GM10847 (cell line): ENCODE results near the gene SLC15A1.

ENCODE experiments used
- POLR2A ChIP-seq: IDR thresholded peaks from 2 replicates; pipeline ENCODE4 v1.6.1; 2011; ENCODE audit not compliant: insufficient read length; ENCODE audit errors: extremely low read depth

The SLC15A1 gene

GRCh38 chr13:98785405-98785804, 32.9 kb upstream of the SLC15A1 start:
- no peak for TF ChIP-seq POLR2A

- no peak for TF ChIP-seq POLR2A
These were observed 32.2 kb upstream of the SLC15A1 start for GRCh38 chr13:98784666-98785065.

GRCh38 chr13:98783856-98784478, 31.5 kb upstream of the SLC15A1 start:
- TF ChIP-seq POLR2A = no peak

DNA sequence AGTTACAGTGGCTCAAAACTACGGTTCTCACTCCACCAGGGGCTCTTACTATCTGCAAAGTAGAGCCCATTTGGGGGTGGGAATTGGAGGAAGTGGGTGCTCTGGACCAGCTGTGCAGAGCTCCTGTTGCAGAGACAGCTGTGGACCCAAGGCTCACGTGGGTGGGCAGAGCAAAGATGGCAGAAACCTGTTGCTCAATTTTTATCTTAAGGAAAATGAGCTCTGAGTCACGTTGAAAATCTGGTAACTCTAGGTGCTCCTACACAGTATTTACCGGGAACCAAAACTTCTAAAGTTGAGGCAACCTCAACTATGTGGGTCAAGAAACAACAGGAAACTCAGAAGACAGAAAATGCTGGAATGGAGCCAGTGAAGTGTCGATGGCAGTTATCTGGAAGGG, 30.2 kb upstream of the SLC15A1 start:
- TF ChIP-seq POLR2A = no peak

DNA sequence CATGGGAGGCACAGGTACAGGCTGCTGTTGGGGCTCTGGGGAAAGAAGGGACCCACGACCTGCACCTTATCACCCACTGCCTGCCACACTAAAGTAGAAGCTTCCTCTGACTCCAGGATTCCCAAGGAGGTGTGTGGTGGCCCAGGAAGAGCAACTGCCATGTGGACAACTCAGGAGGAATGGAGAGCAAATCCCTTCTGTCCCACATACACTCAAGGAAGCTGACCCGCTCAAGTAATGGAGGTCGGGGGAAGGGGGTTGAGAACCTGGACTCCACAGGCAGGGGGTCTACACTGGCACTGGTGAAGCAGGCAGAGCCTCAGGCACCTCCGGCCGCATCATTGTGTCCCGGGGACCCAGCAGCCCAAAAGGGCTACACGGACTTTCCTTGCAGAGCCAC, 29.4 kb upstream of the SLC15A1 start:
- no peak for TF ChIP-seq POLR2A

DNA sequence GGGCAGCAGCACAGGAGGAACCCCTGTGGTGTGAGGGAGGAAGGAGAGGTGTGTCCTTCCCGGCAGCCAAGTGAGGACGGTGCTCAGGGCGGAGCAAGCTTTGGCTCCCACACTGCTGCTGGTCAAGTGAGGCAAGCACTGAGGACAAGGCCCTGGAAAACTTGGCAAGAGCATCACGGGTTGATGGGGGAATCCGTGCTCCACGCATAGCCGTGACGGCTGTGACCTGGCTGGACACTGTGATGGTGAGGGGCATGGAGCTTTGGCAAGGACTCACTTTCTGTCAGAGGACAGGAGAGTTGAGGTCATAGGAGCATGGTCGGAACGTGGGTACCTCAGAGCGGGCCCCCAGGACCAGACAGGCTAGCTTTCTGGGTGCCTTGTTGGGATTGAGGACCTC, 29.0 kb upstream of the SLC15A1 start:
- no peak for TF ChIP-seq POLR2A

DNA sequence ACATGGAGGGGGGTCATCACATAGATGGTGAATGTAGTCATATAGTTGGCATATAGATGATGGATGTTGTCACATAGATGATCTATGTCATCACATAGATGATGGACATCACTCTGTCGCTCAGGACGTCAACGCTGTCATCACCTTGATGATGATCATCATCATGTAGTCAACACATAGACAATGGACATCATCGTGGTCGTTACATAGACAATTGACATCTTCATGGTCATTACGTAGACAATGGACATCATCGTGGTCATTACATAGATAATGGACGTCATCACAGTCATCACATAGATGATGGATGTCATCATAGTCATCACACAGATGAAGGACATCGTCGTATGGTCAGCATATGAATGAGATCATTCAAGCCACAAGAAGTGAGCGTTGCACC, 28.6 kb upstream of the SLC15A1 start:
- TF ChIP-seq POLR2A = no peak

GRCh38 chr13:98780451-98780850, 28.0 kb upstream of the SLC15A1 start:
- no peak for TF ChIP-seq POLR2A

DNA sequence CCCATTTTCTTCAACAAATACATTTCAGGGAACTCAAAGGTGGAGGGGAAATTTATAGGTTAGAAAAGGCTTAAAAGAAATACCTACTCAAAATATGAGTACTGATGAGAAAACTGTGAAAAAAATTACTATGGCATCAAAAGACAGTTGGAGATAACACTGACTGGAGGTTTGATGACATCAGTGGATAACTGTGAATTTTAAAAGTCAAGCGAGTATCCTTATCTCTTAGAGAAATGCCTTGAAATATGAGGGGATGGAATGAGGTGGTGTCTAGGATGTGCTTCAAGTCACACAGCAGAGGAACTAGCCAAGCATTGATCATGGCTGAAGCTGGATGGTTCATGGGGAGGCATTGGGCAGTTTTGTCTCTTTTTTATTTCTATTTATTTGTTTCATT, 27.2 kb upstream of the SLC15A1 start:
- TF ChIP-seq POLR2A = no peak

GRCh38 chr13:98778749-98779148, 26.3 kb upstream of the SLC15A1 start:
- TF ChIP-seq POLR2A = no peak

GRCh38 chr13:98776644-98777043, 24.2 kb upstream of the SLC15A1 start:
- TF ChIP-seq POLR2A = no peak

DNA sequence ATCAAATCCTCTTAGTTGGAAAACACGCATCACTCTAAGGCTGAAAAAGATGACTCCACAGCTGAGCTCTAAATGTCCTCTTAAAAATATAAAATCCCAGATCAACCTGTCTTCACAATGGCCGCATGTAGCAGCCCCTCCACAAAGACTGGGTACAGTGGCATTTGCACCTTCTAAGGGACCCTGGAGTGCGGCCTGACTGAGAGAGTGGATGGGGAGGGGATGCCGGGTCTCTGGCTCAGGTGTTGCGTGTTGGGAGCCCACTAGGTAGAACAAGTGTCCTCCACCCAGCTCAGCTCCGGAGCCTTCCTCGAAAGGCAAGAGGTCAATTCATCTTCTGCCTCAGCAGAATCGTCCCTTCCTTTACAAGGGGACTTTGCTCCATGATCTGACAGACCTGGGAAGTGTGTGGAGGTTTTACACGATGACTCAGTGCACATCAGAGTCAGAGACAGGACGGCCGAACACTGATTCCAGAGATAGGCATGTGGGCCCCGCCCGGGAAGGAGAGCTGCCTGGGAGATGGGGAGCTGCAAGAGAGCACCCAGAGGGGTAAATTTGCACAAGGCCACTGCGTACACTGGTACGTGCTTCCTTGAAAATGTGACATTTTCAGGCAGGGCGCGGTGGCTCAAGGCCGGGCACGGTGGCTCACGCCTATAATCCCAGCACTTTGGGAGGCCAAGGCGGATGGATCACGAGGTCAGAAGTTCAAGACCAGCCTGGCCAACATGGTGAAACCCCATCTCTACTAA, 23.5 kb upstream of the SLC15A1 start:
- no peak for TF ChIP-seq POLR2A

GRCh38 chr13:98775386-98775785, 22.9 kb upstream of the SLC15A1 start:
- TF ChIP-seq POLR2A = no peak

DNA sequence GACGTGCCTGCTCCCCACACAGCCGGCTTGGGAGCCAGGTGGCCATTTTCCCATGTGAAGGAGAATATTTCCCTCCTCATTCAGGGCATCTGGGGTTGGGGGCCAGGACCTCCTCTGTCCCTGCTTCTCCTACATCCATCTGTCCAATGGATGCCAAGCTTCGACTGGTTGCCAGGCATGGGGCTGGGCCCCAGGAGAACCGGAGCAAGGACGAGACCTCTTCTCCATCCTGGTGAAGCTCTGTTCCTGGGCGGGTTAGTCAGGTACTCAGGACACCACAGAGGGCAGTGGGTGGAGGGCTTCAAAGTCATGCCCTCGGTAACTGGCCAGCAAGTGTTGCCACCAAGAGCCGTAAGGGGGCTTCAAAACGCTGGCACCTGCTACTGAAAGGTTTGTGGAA, 22.3 kb upstream of the SLC15A1 start:
- no peak for TF ChIP-seq POLR2A

GRCh38 chr13:98773921-98774320, 21.4 kb upstream of the SLC15A1 start:
- TF ChIP-seq POLR2A = no peak

- no peak for TF ChIP-seq POLR2A
These were observed 20.5 kb upstream of the SLC15A1 start for GRCh38 chr13:98772794-98773452.

DNA sequence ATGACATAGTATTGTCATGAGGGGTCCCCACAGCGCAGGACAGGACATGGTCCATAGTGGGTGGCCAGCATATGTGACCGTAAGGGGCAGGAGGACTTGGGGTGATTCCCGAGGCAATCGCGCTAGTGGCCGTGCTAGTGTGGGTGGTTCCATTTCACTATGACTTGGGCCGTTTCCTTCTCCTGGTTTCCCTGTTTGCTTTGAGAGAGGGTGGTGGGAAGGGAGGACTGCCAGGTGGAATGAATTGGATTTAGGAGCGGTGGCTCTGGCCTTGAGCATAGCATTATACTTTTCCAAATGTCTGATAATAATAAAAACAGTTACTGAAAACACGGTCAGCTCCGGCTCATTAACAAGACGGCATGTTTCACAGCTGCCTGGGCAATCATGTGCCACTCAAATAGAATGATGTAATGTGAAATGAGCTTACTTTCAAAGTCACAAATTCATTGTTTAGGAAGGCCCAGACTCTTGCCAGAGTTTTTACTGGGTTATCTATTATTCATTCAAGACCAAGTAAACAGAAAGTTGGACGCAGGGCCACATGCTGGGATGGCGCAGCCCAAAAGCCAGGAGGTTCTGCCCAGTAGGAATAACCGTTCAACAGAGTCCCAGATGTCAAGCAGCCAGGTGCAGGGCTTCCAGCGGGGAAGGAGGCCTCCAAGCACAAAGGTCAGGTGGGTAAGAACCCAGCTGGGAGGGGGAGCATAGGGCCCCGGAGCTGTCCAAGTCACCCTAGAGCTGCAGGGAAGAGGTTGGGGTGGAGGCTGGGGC, 19.6 kb upstream of the SLC15A1 start:
- no peak for TF ChIP-seq POLR2A
